Fibroblast of the aortic adventitia (primary cell): ENCODE data around the gene EXD3. TPM values are rescaled to one million over a fixed set of nuclear protein-coding genes. Genes with fewer than 3 reads are reported as not detected.
A peak's percentile ranks its signal among the peaks of the same experiment; 100 is the strongest.

Experiments used
- DNase-seq: peaks from one replicate; pipeline ENCODE4 v3.0.0-alpha.2; 2010; ENCODE audit warnings: low read depth
- H3K4me3 ChIP-seq: 2 replicates; pipeline ENCODE4 v1.5.1; 2011; ENCODE audit warnings: low read depth, mild to moderate bottlenecking, control low read depth, low read length, moderate library complexity
- total RNA-seq: library from RNA; depleted of rRNA; stranded (reverse); fragments of >200 nt; gene quantifications from 2 replicates; pipeline ENCODE4 v1.2.3, GENCODE V29; 2012; ENCODE audit warnings: low replicate concordance
- TF ChIP-seq, protein P1 (sequence below): IDR thresholded peaks from 2 replicates; pipeline ENCODE4 v1.5.1; 2011; ENCODE audit warnings: mild to moderate bottlenecking, low read length, control low read depth, inconsistent platforms; ENCODE audit not compliant: insufficient read depth

The EXD3 gene
- total RNA-seq, 1 donor = 5.2 TPM

DNA sequence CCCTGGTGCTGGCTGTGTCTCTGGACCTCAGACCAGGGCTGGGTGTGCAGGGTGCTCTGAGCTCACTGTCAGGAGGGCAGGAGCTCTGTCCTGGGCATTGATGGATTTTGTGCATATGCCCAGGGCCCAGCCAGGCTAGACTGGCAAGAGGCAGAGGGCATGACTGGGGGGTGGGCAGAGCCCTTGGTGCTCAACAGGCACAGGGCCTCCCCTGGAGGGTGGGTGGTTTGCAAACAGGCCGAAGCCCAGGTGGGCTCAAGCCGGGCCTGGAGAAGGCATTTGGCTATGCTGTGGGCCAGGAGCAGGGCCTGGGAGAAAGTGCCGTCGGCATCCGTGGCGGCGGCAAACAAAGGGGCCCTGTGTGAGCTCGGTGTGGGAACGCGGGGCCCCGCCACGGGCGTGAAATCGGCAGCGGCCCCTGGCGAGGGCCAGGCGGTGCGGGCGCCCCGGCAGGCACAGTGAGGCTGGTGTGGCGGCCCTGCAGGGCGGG, 119.0 kb downstream of the EXD3 start:
- H3K4me3 ChIP-seq = no peak overlapping the region
- TF ChIP-seq, protein P1, sequence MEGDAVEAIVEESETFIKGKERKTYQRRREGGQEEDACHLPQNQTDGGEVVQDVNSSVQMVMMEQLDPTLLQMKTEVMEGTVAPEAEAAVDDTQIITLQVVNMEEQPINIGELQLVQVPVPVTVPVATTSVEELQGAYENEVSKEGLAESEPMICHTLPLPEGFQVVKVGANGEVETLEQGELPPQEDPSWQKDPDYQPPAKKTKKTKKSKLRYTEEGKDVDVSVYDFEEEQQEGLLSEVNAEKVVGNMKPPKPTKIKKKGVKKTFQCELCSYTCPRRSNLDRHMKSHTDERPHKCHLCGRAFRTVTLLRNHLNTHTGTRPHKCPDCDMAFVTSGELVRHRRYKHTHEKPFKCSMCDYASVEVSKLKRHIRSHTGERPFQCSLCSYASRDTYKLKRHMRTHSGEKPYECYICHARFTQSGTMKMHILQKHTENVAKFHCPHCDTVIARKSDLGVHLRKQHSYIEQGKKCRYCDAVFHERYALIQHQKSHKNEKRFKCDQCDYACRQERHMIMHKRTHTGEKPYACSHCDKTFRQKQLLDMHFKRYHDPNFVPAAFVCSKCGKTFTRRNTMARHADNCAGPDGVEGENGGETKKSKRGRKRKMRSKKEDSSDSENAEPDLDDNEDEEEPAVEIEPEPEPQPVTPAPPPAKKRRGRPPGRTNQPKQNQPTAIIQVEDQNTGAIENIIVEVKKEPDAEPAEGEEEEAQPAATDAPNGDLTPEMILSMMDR = no peak
- no peak for DNase-seq

DNA sequence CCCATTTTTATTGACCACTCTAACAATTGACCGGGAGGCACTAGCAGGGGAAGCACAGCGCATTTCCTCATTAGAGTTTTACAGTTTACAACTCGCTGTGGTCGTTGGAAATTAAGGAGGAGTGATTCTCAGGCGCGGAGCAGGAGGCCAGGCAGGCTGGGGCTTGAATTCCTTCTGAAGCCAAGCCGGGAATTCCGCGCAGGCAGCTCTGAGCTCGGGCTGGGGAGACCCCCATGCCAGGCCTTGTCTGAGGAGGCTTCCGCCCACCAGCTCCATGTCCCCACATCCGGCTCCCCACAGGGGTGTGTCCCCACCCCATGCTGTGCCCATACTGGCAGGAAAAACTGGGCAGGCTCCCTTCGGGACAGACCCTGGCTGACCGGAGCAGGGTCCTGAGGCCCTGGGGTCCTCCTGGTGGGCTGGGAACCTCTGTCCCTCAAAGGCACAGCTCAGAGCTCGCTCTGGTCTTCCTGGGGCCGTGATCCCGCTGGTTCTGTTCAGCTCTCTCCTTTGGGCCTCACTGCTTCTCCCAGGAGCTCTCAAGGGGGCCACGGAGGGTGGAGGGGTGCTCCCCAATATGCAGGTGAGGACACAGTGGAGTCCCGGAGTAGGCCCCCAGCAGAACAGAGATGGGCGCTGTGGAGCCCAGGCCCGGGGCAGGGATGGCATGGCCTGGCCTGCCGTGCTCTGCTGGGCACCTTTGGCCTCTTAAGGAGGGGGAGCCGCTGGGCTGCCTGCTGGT, 119.6 kb downstream of the EXD3 start:
- no peak overlapping the region for H3K4me3 ChIP-seq
- DNase-seq = no peak
- TF ChIP-seq, protein P1 = no peak

DNA sequence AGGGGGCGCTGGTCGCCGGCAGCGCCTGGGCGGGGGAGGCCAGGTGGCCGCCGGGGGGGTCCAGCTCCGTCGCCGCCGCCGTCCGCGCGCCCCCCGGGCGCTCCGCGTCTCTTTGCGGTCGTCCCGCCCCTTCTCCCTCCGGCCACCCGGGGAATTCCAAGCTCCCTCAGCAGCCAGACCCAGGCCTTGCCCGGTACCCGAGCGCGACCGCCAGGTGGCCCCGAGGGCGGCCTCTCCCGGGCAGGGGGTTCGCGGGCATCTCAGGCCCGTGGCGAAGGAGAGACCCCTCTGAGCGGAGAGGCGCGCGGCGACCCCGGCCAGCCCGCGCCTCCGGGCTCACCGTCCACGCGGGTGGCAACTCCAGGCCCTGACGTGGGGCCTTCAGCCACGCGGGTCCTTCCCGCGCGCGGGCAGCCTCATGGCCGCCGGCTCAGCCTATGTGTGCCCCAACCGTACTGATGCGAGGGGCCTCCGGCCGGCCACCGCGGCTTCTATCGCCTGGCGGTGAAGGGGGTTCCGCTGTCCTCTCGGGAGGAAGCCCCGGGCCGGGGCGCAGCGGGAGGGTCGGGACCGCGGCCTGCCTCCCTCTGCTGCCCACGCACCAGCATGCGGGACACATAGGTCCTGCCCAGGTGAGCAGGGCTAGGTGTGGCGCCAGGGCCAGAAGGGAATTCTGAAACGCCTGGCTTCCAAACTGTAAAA, 120.4 kb downstream of the EXD3 start:
- DNase-seq = peak; percentile 38
- TF ChIP-seq, protein P1 = peak; percentile 61
- peak overlapping the region; percentile 56 for H3K4me3 ChIP-seq

DNA sequence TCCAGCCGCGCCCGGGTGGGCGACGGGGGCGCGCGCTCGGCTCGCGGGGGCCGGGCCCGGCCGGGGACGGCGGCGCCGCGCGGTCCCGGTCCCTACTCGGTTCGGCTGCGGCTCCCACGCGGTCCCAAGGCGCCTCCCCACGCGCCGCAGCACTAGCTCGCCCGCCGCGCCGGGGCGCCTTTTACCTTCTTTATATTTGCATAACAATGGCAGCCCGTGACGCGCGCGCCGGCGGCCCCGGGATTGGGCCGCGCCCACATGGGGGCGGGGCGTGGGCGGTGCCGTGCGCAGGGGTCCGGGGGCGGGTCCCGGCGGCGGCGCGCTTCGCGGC, 120.9 kb downstream of the EXD3 start, which contains the start of gene NRARP:
Gene NRARP (minus strand): TSS at position 154 of the 331 bp plus-strand sequence. CDS start 343 bp downstream, outside the sequence.
- peak; percentile 54 for DNase-seq
- H3K4me3 ChIP-seq = peak within 1 kb of the TSS; percentile 56
- TF ChIP-seq, protein P1 = no peak

DNA sequence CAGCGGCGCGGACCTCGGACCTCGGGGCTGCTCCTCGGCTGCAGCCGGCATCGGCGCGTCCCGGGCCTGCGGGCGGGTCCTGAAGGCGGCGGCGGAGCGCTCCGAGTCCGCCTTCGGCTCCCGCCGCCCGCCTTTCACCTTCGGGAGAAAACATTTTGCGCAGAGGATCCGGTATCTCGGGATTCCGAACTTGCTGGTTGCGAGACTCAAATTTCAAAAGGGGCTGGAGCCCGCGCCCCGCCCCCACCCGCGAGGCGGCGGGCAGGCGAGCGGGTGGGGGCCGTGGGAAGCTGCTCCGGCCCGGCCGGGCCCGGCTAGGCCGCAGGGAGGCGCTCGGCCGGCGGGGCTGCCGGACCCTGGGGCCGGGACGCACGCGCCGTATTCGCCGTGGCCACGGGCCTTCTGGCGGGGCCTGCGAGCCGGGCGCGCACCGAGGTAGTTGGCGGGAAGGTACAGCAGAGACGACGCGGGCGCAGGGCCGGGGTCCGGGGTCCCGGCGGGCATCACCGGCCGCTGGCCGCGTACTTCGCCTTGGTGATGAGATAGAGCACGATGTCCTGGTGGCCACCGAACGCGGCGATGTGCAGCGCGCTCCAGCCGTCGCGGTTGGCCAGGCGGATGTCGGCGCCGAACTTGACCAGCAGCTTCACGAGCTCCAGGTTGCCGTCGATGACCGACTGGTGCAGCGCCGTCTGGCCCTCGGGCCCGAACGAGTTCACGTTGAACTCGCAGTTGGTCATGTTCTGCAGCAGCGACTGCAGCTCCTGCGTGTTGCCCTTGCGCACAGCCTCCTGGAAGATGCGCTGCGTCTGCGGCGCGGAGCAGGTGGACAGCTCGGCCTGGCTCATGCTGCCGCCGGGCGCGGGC, 121.6 kb downstream of the EXD3 start:
- peak overlapping the region; percentile 44 for H3K4me3 ChIP-seq
- DNase-seq = peak; percentile 25
- TF ChIP-seq, protein P1 = no peak

DNA sequence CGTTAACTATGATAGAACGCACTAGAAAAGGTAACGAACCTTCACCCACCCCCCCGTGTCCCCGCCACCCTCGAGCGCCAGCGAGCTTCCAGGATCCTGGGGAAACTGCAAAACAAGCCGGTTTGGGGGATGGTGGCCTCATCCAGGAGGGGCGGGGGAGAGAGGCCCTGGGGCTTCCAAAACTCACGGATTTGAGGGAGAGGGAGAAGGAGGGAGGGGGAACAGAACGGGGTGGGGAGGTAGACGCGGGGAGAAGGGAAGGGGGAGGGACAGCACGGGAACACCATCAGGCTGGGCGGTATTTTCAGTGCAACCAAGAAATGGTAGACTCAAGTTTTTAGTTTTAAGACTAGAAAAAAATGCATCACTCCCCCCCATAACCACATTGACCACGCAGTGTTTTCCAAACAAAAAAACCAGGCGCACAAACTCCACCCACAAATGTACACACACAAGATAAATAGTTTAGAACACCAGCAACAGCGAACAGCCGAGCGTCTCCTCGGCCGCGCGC, 122.3 kb downstream of the EXD3 start:
- TF ChIP-seq, protein P1 = no peak
- no peak for DNase-seq
- peak overlapping the region; percentile 39 for H3K4me3 ChIP-seq
